Progenitor cell of endocrine pancreas (in vitro differentiated cells): ENCODE data around the gene CCDC196. TPM values are rescaled to one million over a fixed set of nuclear protein-coding genes. Genes with fewer than 3 reads are reported as not detected.

ENCODE experiments used
- DNase-seq: peaks from one replicate; pipeline ENCODE4 v3.0.0; 2021; ENCODE audit warnings: low spot score; ENCODE audit not compliant: unreplicated experiment
- H3K27ac Mint-ChIP-seq: 2 replicates; pipeline ENCODE4 v1.8.0; 2021; ENCODE audit warnings: mild to moderate bottlenecking, moderate library complexity, mixed read lengths
- H3K27me3 Mint-ChIP-seq: 2 replicates; pipeline ENCODE4 v1.8.0; 2021; ENCODE audit warnings: mixed read lengths
- H3K36me3 Mint-ChIP-seq: 2 replicates; pipeline ENCODE4 v1.8.0; 2022; ENCODE audit warnings: mixed read lengths; ENCODE audit not compliant: insufficient read depth
- H3K4me1 Mint-ChIP-seq: 2 replicates; pipeline ENCODE4 v1.8.0; 2021; ENCODE audit warnings: low read depth, mixed read lengths
- H3K4me3 Mint-ChIP-seq: 2 replicates; pipeline ENCODE4 v1.8.0; 2021; ENCODE audit warnings: low read depth, mild to moderate bottlenecking, moderate library complexity, mixed read lengths
- H3K9me3 Mint-ChIP-seq: 2 replicates; pipeline ENCODE4 v1.8.0; 2021; ENCODE audit warnings: low read depth, mixed read lengths
- CTCF ChIP-seq: fragments of 200-600 bp; sonication (generic); IDR thresholded peaks from one replicate; pipeline ENCODE4 v1.5.0; 2021; ENCODE audit warnings: antibody characterized with exemption, mild to moderate bottlenecking; ENCODE audit not compliant: unreplicated experiment
- total RNA-seq: library from RNA; stranded (reverse); gene quantifications from 2 replicates; pipeline ENCODE4 v1.2.1, GENCODE V29; 2021

CCDC196 gene
- total RNA-seq, 1 donor from 2014 or later = not detected

DNA sequence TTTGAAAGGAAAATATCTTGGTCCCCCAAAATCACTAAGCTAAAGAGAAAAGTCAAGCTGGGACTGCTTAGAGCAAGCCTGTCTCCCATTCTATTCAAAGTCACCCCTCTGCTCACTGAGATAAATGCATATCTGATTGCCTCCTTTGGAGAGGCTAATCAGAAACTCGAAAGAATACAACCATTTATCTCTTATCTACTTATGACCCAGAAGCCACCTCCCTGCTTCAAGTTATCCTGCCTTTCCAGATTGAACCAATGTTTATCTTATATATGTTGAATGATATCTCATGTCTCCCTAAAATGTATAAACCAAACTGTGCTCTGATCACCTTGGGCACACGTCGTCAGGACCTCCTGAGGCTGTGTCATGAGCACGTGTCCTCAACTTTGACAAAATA is 14.6 kb upstream of the CCDC196 start:
- no peaks in the 10 kb centered on the region for H3K27me3 Mint-ChIP-seq
- H3K4me3 Mint-ChIP-seq = no peak overlapping the region
- no peaks in the 10 kb centered on the region for H3K4me1 Mint-ChIP-seq
- H3K27ac Mint-ChIP-seq = no peak overlapping the region
- no peak for DNase-seq
- no peak for TF ChIP-seq CTCF
- H3K36me3 Mint-ChIP-seq = peaks cover 5% of the 10 kb centered on the region
- H3K9me3 Mint-ChIP-seq = peaks cover 28% of the 10 kb centered on the region

GRCh38 chr14:66472251-66472650 is 13.9 kb upstream of the CCDC196 start:
- Mint-ChIP-seq H3K4me1 (no peaks in the 10 kb centered on the region), H3K9me3 (peaks cover 28% of the 10 kb centered on the region), H3K27ac (no peak overlapping the region), H3K36me3 (peaks cover 5% of the 10 kb centered on the region), H3K4me3 (no peak overlapping the region), H3K27me3 (no peaks in the 10 kb centered on the region)
- TF ChIP-seq CTCF = no peak
- DNase-seq = no peak

DNA sequence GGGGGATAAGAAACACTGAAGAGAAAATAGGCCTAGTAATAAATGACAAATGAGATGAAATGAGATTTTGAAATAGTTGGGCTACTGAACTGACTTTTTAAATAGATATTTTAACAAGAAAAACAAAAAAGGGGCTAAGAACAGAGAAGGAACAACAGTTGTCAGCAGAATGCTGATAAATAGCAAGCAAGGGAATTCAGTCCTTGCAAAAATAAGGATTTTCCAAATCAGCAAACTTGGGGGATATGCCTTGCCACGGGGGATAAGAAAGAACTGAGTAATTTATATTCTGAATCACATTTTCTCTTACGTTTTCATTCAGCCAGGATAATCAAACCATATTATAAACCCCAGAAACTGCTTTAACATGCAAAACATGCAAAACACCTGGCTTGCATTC is 12.9 kb upstream of the CCDC196 start:
- Mint-ChIP-seq H3K36me3 (peaks cover 5% of the 10 kb centered on the region), H3K27me3 (no peaks in the 10 kb centered on the region), H3K4me1 (no peaks in the 10 kb centered on the region), H3K9me3 (peaks cover 28% of the 10 kb centered on the region), H3K27ac (no peak overlapping the region), H3K4me3 (no peak overlapping the region)
- no peak for TF ChIP-seq CTCF
- no peak for DNase-seq

DNA sequence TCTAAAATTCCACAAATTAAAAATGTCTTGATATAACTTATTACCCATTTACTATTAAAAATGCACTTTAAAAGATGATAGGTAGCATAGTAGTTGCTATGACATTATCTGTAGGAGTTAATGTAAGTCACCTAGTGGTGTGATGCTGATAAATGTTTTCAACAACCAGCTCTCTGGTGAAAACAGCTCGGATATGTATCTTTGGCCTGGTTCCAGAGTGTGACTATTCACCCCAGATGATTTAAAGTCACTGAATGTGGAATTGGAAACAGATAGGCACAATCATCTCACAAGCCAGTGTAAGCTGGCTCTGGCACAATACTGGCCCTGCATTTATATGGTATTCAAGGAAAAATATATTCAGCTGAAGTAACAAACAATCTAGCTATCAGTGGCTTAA is 9.2 kb upstream of the CCDC196 start:
- TF ChIP-seq CTCF = no peak
- no peak overlapping the region for H3K4me3 Mint-ChIP-seq
- DNase-seq = no peak
- no peak overlapping the region for H3K27ac Mint-ChIP-seq
- no peaks in the 10 kb centered on the region for H3K27me3 Mint-ChIP-seq
- no peaks in the 10 kb centered on the region for H3K36me3 Mint-ChIP-seq
- H3K9me3 Mint-ChIP-seq = peaks cover 14% of the 10 kb centered on the region
- H3K4me1 Mint-ChIP-seq = no peaks in the 10 kb centered on the region

DNA sequence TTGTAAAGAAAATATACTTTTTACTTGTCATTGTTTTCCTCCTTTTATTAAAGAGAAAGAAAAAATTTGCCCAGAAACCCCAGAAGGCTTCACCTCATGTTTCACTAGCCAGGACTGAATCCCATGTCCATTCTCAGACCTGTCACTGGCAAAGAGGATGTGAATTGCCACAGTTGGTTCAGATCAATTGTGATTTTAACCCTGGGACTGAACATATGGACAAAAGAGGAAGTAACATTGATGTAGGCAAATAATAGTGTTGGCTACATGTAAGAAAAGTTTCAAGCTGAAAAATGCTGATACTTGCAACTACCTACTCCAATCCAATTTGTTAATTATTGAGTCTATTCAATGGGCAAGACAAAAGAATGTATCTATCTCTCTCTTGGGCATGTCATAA is 8.6 kb upstream of the CCDC196 start:
- Mint-ChIP-seq H3K4me3 (no peak overlapping the region), H3K9me3 (peaks cover 8% of the 10 kb centered on the region), H3K27me3 (no peaks in the 10 kb centered on the region), H3K4me1 (no peaks in the 10 kb centered on the region), H3K36me3 (no peaks in the 10 kb centered on the region), H3K27ac (no peak overlapping the region)
- TF ChIP-seq CTCF = no peak
- no peak for DNase-seq

DNA sequence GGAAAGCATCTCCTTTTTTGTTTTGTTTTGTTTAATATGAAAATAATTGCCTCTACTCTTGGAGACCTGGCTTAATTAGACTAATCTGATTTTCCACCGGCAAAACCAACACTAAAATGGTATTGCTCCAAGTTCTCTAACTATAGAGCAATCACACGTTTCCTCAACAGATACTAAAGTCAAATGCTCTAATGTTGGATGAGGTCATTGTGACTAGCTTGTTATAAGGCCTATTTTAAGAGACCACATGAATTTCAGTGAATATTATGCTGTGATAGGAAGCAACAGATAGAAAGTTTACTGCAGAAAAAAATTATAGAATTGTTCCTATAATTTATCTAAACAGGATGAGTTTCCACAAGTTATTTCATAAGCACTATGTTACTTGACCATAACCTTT is 3.3 kb upstream of the CCDC196 start:
- H3K27ac Mint-ChIP-seq = no peak overlapping the region
- no peak for DNase-seq
- H3K4me1 Mint-ChIP-seq = peaks cover 2% of the 10 kb centered on the region
- H3K4me3 Mint-ChIP-seq = no peak overlapping the region
- no peaks in the 10 kb centered on the region for H3K36me3 Mint-ChIP-seq
- TF ChIP-seq CTCF = no peak
- no peaks in the 10 kb centered on the region for H3K9me3 Mint-ChIP-seq
- H3K27me3 Mint-ChIP-seq = peaks cover 4% of the 10 kb centered on the region
